Measurements from ENCODE around the gene ADGRD1. TPM values are rescaled to one million over a fixed set of nuclear protein-coding genes. Genes with fewer than 3 reads are reported as not detected.
A peak's percentile ranks its signal among the peaks of the same experiment; 100 is the strongest.

ADGRD1 gene
- polyA plus RNA-seq, 1 of the 3 experiments (the other 2 are of a cell fraction) = not detected

GRCh38 chr12:131129839-131130238, 176.1 kb downstream of the ADGRD1 start:
- Histone ChIP-seq H3K9me2 (no peaks in the 10 kb centered on the region), H4K20me1 (ENCODE audit: insufficient read depth) (no peaks in the 10 kb centered on the region), H3K9me3 (no peaks in the 10 kb centered on the region), H3K36me3 (replicated peaks in 1 of 2; ENCODE audit: control insufficient read depth in 1 of 2, insufficient read depth in 2 of 2, low read length in 1 of 2) (no peaks in the 10 kb centered on the region), H3K79me2 (ENCODE audit: insufficient read depth) (no peaks in the 10 kb centered on the region), H3K27me3 (ENCODE audit: insufficient read depth) (no peaks in the 10 kb centered on the region), H3K9ac (no peak overlapping the region), H3K4me2 (no peak overlapping the region), H3F3A (replicated peaks; ENCODE audit: insufficient read depth) (no peaks in the 10 kb centered on the region), H2AFZ (ENCODE audit: low read depth) (no peak overlapping the region), H3K27ac (ENCODE audit: low read depth in 2 of 2, low read length in 1 of 2) (peak overlapping the region in 1 of 2 experiments; percentile 12; a peak in 2 of 4 replicates), H3K4me3 (ENCODE audit: low read depth in 2 of 2, low read length in 1 of 2) (no peak overlapping the region), H3K4me1 (ENCODE audit: control insufficient read depth in 1 of 2, insufficient read depth in 2 of 2, low read depth in 1 of 2, low read length in 1 of 2) (peaks cover 0 to 38% of the 10 kb centered on the region in 2 experiments; a peak in 1 of 4 replicates)
- DNase-seq = peak; percentile 91
- ChIA-PET POLR2A (no interaction called here), CTCF (interaction anchor here (6.2 to 6.6 kb wide), 3 partner anchors 14 to 213 kb away, joined by 86 to 164 read pairs (median 135); no protein-coding TSS in a partner anchor)
- TF ChIP-seq EZH2phosphoT487 (IDR thresholded peaks at IDR 0.05; ENCODE audit: borderline replicate concordance, low read depth) (no peak), RXRA (IDR thresholded peaks at IDR 0.05; ENCODE audit: borderline replicate concordance, low read depth) (no peak), USF1 (IDR thresholded peaks at IDR 0.05; ENCODE audit: borderline replicate concordance, low read depth) (no peak), NFIC (IDR thresholded peaks at IDR 0.05; ENCODE audit: borderline replicate concordance) (no peak), POLR2AphosphoS5 (IDR thresholded peaks at IDR 0.05; ENCODE audit: low read depth, low read length) (no peak), SIN3A (IDR thresholded peaks at IDR 0.05; ENCODE audit: borderline replicate concordance, low read depth, low read length) (no peak), JUND (IDR thresholded peaks at IDR 0.05) (no peak), TCF12 (IDR thresholded peaks at IDR 0.05) (no peak), GATA2 (CRISPR knock-in tag; IDR thresholded peaks at IDR 0.05) (peak; percentile 54), TAF1 (IDR thresholded peaks at IDR 0.05; ENCODE audit: borderline replicate concordance, low read depth, low read length) (no peak), FOXJ3 (CRISPR knock-in tag; IDR thresholded peaks at IDR 0.05) (peak; percentile 55; the same call in 1 of the 2 replicates), CHD2 (IDR thresholded peaks at IDR 0.05; ENCODE audit: low read length, partially characterized antibody) (peak; percentile 31), GABPA (IDR thresholded peaks at IDR 0.05; ENCODE audit: low read depth) (no peak), MEF2A (IDR thresholded peaks at IDR 0.05; ENCODE audit: borderline replicate concordance, low read depth) (no peak), RCOR1 (IDR thresholded peaks at IDR 0.05; ENCODE audit: low read length) (0 out of 2 replicates have a peak, but pooled peaks have one; percentile 50), FOSL2 (IDR thresholded peaks at IDR 0.05; ENCODE audit: borderline replicate concordance, low read depth) (no peak), CTCF (IDR thresholded peaks at IDR 0.05) (no peak), RAD21 (IDR thresholded peaks at IDR 0.05; ENCODE audit: low read length) (peak; percentile 33), FOXM1 (IDR thresholded peaks at IDR 0.05; ENCODE audit: low read depth) (no peak), MAX (IDR thresholded peaks at IDR 0.05; ENCODE audit: low read depth) (no peak), MXI1 (IDR thresholded peaks at IDR 0.05; ENCODE audit: low read depth, low read length) (peak; percentile 69; the same call in 1 of the 2 replicates), REST (IDR thresholded peaks at IDR 0.05; ENCODE audit: low read depth, low read length) (no peak), SMC3 (IDR thresholded peaks at IDR 0.05; ENCODE audit: low read depth, low read length) (no peak), EP300 (IDR thresholded peaks at IDR 0.05; ENCODE audit: borderline replicate concordance in 1 of 2, low read depth in 1 of 2, low read length in 1 of 2) (peak in 1 of 2 experiments; percentile 67; a peak in 2 of 4 replicates)
- TF ChIP-seq, protein P1, sequence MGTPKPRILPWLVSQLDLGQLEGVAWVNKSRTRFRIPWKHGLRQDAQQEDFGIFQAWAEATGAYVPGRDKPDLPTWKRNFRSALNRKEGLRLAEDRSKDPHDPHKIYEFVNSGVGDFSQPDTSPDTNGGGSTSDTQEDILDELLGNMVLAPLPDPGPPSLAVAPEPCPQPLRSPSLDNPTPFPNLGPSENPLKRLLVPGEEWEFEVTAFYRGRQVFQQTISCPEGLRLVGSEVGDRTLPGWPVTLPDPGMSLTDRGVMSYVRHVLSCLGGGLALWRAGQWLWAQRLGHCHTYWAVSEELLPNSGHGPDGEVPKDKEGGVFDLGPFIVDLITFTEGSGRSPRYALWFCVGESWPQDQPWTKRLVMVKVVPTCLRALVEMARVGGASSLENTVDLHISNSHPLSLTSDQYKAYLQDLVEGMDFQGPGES (IDR thresholded peaks at IDR 0.05; ENCODE audit: low read depth, low read length) = no peak
- TF ChIP-seq, protein P2, sequence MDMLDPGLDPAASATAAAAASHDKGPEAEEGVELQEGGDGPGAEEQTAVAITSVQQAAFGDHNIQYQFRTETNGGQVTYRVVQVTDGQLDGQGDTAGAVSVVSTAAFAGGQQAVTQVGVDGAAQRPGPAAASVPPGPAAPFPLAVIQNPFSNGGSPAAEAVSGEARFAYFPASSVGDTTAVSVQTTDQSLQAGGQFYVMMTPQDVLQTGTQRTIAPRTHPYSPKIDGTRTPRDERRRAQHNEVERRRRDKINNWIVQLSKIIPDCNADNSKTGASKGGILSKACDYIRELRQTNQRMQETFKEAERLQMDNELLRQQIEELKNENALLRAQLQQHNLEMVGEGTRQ (IDR thresholded peaks at IDR 0.05; ENCODE audit: borderline replicate concordance, low read depth, low read length) = no peak
- 25% methylated on average over 11 of the region's 11 CpGs for WGBS (ENCODE audit: low lambda C conversion rate)

Measured in SK-N-SH (cell line).